ENCODE results near the gene PCYOX1L.

GRCh38 chr5:149405550-149406202 is 47.8 kb downstream of the PCYOX1L start:
- no peak for TF ChIP-seq CTCF (IDR thresholded peaks at IDR 0.05; ENCODE audit: low read length)
- no peak for TF ChIP-seq EZH2 (IDR thresholded peaks at IDR 0.05; ENCODE audit: borderline replicate concordance, low read length)

Data from OCI-LY1 (cell line).